Hematopoietic multipotent progenitor cell treated with erythropoietin and hydrocortisone succinate and interleukin-3 and kit ligand, for 17 days (in vitro differentiated cells): ENCODE measurements around the gene HSD17B3.
"Not testable (repeated sequence)": the region's sequence is repeated elsewhere in the genome, so short reads cannot be mapped to it uniquely, and the experiment has no call there.

ENCODE experiments used
- DNase-seq: peaks from one replicate; pipeline ENCODE4 v3.0.0-alpha.2; 2015; ENCODE audit warnings: low spot score

Gene HSD17B3

DNA sequence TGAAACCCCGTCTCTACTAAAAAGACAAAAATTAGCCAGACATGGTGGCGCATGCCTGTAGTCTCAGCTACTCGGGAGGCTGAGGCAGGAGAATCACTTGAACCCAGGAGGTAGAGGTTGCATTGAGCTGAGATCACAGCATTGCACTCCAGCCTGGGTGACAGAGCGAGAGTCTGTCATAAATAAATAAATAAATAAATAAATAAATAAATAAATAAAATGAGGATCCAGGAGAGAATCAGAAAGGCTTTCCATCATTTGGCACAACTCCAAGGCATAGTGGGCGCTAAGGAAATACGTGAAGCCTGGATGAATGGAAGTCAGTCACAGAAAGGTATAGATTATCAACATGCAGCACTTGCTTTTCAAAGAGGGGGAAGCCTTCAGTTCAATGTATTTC lies 65.6 kb downstream of the HSD17B3 start:
- not testable (repeated sequence) for DNase-seq

- no peak for DNase-seq
Measured at GRCh38 chr9:96232539-96233241, 69.3 kb downstream of the HSD17B3 start.

DNA sequence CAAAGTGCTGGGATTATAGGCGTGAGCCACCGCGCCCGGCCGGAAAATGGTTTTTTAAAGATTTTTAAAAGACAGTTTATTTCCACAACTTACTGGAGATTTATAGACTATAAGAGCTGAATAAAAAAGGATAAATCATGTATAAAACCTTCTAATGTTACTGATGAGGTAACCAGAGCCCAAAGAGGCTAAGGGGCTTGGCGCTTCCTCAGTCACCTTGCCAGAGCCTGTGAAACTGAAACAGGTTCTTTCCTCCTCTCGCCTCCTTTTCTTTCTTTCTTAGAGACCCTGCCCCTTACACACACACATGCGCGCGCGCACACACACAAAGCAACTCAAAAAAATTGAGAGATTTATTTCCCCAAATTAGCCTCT lies 69.8 kb downstream of the HSD17B3 start:
- DNase-seq = no peak

DNA sequence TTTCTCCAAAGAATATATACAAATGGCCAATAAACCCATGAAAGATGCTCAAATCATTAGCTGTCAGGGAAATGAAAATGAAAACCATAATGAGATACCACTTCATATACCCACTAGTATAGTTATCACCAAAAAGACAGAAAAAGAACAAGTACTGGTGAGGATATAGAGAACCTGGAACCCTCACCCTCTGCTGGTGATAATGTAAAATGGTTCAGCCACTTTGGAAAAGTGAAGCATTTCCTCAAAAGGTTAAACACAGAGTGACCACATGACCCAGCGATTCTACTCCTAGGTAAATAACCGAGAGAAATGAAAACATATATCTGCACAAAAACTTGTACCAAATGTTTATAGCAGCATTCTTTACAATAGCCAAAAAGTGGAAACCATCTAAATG lies 72.0 kb downstream of the HSD17B3 start:
- DNase-seq = no peak

GRCh38 chr9:96222132-96222531 lies 79.8 kb downstream of the HSD17B3 start:
- DNase-seq = no peak

GRCh38 chr9:96219900-96220257 lies 82.1 kb downstream of the HSD17B3 start:
- no peak for DNase-seq

- DNase-seq = peak; percentile 8
Measured at GRCh38 chr9:96219026-96219899, 82.7 kb downstream of the HSD17B3 start.

- peak; percentile 31 for DNase-seq
Measured at GRCh38 chr9:96217754-96218693, 84.0 kb downstream of the HSD17B3 start.

GRCh38 chr9:96217294-96217707 lies 84.7 kb downstream of the HSD17B3 start:
- no peak for DNase-seq

DNA sequence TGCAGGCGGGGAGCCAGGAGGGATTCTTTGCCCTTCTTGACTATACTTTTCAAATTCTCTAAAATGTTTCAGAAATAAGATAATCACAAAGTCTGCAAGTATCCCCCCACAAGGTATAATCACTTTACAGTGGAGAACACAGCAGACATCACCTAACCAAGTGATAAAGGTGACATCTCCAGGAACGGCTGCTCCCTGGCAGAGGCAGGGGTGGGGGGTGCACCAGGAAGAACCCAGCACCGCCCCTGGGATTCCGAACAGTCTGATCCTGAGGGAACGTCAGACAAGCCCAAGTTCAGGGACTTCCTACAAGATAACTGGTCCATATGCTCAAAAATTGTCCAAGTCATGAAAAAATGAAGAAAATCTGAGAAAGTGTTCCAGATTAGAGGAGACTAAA lies 85.4 kb downstream of the HSD17B3 start:
- DNase-seq = no peak

DNA sequence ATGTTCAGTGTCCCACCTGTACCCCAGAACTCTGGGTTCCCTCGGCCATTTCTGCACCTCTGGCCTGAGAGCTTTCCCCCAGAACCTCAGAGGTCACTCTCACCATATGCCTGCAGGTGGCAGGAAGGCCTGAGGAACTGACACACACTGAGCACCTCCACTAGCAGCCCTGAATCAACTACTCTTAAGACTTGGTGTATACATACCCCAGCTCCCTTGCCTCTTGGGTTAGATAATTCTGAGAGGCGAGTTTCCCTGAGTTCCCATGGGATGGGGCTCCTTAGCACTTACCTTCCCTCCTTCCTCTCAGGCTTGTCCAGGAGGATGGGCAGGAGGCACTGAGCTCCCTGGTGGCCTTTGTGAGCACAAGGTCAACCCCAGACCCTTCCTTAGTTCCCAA lies 86.1 kb downstream of the HSD17B3 start:
- no peak for DNase-seq

GRCh38 chr9:96214635-96215034 lies 87.3 kb downstream of the HSD17B3 start:
- DNase-seq = no peak

DNA sequence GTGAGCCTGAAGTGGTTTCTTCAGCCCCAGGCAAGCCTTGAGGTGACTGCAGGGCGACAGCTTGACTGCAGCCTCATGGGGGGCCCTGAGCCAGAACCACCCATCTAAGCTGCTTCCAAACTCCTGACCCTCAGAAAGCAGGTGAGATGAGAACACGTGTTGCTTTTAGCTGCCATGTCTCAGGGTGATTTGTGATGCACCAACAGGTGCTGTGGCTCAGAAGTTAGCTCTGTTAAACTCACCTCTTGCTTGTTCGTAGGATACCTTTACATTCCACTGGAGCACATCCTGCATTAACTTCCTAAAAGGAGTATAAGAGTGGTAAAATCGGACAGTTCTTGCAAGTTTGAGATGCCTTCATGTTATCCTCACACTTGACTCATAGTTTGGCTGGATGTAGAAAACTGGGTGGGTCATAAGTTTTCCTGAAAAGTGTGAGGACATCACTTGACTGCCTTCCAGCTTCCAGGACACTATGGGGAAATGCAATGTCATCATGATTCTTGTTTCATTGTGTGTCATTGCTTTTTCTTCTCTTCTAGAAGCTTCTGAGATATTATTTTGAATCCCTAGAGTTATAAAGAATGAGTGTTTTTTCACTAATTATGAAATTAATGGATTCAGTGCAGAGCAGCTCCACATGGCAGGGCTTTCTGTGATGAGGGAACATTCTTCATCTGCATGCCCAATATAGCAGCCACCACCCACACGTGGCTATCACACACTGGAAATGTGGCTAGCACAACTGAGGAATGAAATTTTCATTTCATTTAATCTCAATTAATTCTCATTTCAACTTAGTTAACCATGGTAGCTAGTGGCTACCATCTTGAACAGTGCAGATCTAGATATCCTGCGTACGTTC lies 92.3 kb downstream of the HSD17B3 start:
- no peak for DNase-seq

DNA sequence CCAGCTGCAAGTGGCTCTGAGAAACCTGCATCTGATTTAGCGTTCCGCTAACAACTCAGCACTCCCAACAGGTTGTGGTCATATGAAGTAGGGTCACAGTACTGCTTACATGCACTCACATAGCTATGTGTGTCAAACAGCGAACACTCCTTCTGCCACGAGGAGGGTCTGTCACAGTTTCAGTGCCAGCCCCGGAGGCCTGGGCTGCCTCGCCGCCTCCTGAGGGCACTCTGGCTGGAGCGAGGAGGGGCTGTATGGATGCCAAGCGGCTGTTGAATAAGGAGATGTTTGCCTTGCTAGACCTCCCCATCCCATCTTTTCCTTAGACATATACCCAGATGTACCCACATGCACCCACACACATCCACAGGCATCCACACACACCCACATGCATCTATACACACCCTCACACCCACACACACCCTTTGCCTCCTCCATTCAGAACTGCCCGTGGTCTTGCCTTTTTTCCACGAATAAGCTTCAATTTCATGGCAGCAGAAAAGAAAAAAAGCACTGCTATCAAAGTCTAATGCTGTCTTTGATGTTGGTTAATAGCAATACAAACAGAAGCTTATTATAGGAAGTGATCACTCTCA lies 95.7 kb downstream of the HSD17B3 start:
- DNase-seq = no peak

DNA sequence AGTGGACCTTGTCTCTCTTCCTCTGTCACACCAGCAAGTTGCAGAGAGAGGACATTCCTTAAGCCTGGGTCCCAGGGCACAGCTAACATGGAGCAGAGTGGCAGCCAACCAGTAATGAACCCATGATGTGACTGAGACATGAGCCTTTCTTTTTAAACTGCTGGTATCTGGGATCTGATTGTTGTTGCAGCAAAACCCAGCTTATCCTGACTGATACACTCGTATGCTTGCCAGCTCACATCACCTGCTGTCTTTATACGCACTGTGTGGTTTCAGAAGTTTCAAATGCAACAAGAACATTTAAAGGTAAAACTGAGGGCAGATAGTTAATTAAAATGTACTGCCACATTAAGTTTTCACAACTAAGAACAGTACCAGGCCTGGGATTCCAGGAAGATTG lies 97.1 kb downstream of the HSD17B3 start:
- DNase-seq = no peak

GRCh38 chr9:96203867-96204501 lies 98.0 kb downstream of the HSD17B3 start:
- DNase-seq = no peak

GRCh38 chr9:96202971-96203780 lies 98.8 kb downstream of the HSD17B3 start:
- DNase-seq = no peak

DNA sequence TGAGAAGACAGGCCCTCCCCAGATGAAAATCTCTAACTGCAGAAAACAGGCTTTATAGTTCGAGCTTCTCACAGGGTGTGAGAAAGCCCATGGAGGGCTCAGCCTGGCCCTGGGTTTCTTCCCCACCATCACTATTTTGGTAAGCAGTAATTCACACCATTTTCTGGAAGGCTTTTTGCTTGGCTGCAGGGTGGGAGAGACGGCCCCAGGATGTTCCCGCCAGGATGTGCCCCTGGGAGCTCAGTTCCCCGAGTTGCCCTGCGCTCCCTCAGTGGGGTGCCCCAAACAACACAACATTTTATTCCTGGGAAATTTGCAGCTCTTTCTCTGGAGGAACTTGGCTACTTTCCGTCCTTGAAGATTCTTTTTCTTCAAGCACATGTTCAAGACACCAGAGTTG lies 100.8 kb downstream of the HSD17B3 start:
- DNase-seq = no peak

DNA sequence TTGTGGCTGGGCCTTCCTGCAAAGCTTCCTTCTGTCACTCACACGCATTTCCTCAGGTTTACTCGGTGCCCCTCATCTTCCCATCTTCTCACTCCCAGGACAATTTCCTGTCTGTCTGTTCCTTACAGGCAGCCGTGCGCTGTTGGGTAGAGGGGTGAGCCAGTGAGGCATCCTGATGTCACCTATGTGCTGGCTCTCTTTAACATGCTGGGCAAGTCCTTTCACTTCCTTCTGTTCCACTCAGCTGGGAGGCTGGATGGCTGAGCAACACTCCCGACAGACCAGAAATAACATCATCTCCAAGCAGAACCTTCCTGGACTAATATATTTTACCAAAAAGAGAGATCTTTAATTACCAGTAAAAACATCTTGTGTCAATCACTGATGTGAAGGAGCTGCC lies 103.0 kb downstream of the HSD17B3 start:
- no peak for DNase-seq

- no peak for DNase-seq
Measured at GRCh38 chr9:96195541-96195940, 106.4 kb downstream of the HSD17B3 start.
